K562 (cell line): ENCODE measurements around the gene ADGRG4. TPM values are rescaled to one million over a fixed set of nuclear protein-coding genes. Genes with fewer than 3 reads are reported as not detected.

ENCODE experiments used
- ATAC-seq: fragments of 200-7000 bp; cut with Tn5 transposase; 3 replicates; pipeline ENCODE4 v1.9.1; 2020; ENCODE audit warnings: moderate library complexity
- BruUV-seq: library from RNA; stranded (reverse); fragments of 400-500 nt; replicated peaks from 2 replicates; lab custom pipeline; 2021; lab: Mats Ljungman, UMichigan
- CTCF ChIA-PET: fragments of 300-600 bp; formaldehyde crosslinking; extraction: SDS; loops from one replicate; lab custom pipeline; 2021; ENCODE audit warnings: low intra/inter-chr PET ratio; lab: Yijun Ruan, JAX
- POLR2A ChIA-PET: fragments of 300-600, 350-650 bp; sonication (Branson Sonifier 250); formaldehyde crosslinking; extraction: SDS; loops from one replicate; lab custom pipeline; 2021; ENCODE audit warnings: antibody characterized with exemption, inconsistent platforms; lab: Yijun Ruan, JAX
- DNase-seq, 4 experiments: peaks; one replicate each; pipeline versions ENCODE4 v3.0.0 to v3.0.0-alpha.2; 2011 to 2018; ENCODE audit warnings: low spot score in 3 of 4, mixed read lengths in 3 of 4; ENCODE audit errors: extremely low read depth in 1 of 4
- FAIRE-seq: peaks from 2 replicates; lab custom pipeline; 2011; peaks lifted over from hg19 to GRCh38; lab: Jason Lieb, UNC
- H2AFZ ChIP-seq: 2 replicates; pipeline ENCODE4 v1.6.0; 2011; ENCODE audit warnings: low read depth, low read length, control low read depth, inconsistent platforms
- H3K27ac ChIP-seq: fragments of 200-600 bp; 3 replicates; pipeline ENCODE4 v1.8.0; 2011; ENCODE audit warnings: low read depth, mild to moderate bottlenecking, control low read depth, inconsistent platforms, low read length, moderate library complexity, mixed read lengths; ENCODE audit errors: extremely low read depth
- H3K27me3 ChIP-seq, 2 experiments: fragments of 300-600 bp in 1 of 2; 2 replicates in 1 of 2; 3 replicates in 1 of 2; pipeline versions ENCODE4 v1.6.0 to v1.8.0; 2011; ENCODE audit warnings: inconsistent platforms in 2 of 2, low read length in 2 of 2, mild to moderate bottlenecking in 1 of 2, mixed read lengths in 1 of 2, moderate library complexity in 1 of 2; ENCODE audit not compliant: control insufficient read depth in 2 of 2, insufficient read depth in 2 of 2
- H3K36me3 ChIP-seq: fragments of 300-600 bp; 3 replicates; pipeline ENCODE4 v1.8.0; 2011; ENCODE audit warnings: mild to moderate bottlenecking, low read length, inconsistent platforms; ENCODE audit not compliant: control insufficient read depth, insufficient read depth
- H3K4me1 ChIP-seq, 2 experiments: fragments of 200-600 bp in 1 of 2; replicated peaks in 1 of 2; 2 replicates in 1 of 2; 3 replicates in 1 of 2; pipeline versions ENCODE4 v1.5.1 to v1.8.0; 2011; ENCODE audit warnings: inconsistent platforms in 2 of 2, low read length in 2 of 2, mild to moderate bottlenecking in 1 of 2, mixed read lengths in 1 of 2, moderate library complexity in 1 of 2; ENCODE audit not compliant: control insufficient read depth in 2 of 2, insufficient read depth in 2 of 2
- H3K4me2 ChIP-seq: 2 replicates; pipeline ENCODE4 v1.6.1; 2011; ENCODE audit warnings: low read length, control low read depth, inconsistent platforms, mixed read lengths; ENCODE audit not compliant: insufficient read depth
- H3K4me3 ChIP-seq: fragments of 200-600 bp; sonication (generic), shearing (Covaris generic); 2 replicates; pipeline ENCODE4 v1.5.1; 2016; ENCODE audit warnings: control low read depth, inconsistent platforms
- H3K79me2 ChIP-seq: fragments of 200-600 bp; 3 replicates; pipeline ENCODE4 v1.8.0; 2011; ENCODE audit warnings: low read length, inconsistent platforms; ENCODE audit not compliant: control insufficient read depth, insufficient read depth
- H3K9ac ChIP-seq, 2 experiments: 2 replicates each; pipeline versions ENCODE4 v1.6.0 to v1.6.1; 2011; ENCODE audit warnings: low read depth in 2 of 2, low read length in 2 of 2, control low read depth in 1 of 2, inconsistent platforms in 1 of 2, mild to moderate bottlenecking in 1 of 2, mixed read lengths in 1 of 2; ENCODE audit not compliant: insufficient read depth in 1 of 2
- H3K9me1 ChIP-seq: one replicate; pipeline ENCODE4 v1.6.0; 2011; ENCODE audit warnings: inconsistent platforms, mild to moderate bottlenecking, low read length, moderate library complexity; ENCODE audit not compliant: control insufficient read depth, insufficient read depth
- H3K9me3 ChIP-seq: replicated peaks from 2 replicates; pipeline ENCODE4 v1.5.1; 2011; ENCODE audit warnings: low read depth, low read length, inconsistent platforms; ENCODE audit not compliant: control insufficient read depth, insufficient read depth
- H4K20me1 ChIP-seq: replicated peaks from 2 replicates; pipeline ENCODE4 v1.6.1; 2011; ENCODE audit warnings: low read length, inconsistent platforms, mixed read lengths; ENCODE audit not compliant: control insufficient read depth, insufficient read depth
- ATF4 ChIP-seq: fragments of 450-650 bp; formaldehyde crosslinking; IDR thresholded peaks from 2 replicates; pipeline ENCODE4 v1.4.0; 2022; ENCODE audit warnings: mild to moderate bottlenecking, moderate library complexity
- CGGBP1 ChIP-seq: fragments of 250-450 bp; sonication (Bioruptor Pico); IDR thresholded peaks from 2 replicates; pipeline ENCODE4 v1.9.0; 2021; ENCODE audit warnings: mild to moderate bottlenecking
- CHD4 ChIP-seq: fragments of 200-600 bp; sonication (generic); IDR thresholded peaks from 3 replicates; pipeline ENCODE4 v1.6.1; 2012; ENCODE audit warnings: low read depth, mild to moderate bottlenecking, mixed read lengths, low read length, inconsistent platforms; ENCODE audit not compliant: insufficient read depth, insufficient replicate concordance, poor library complexity, severe bottlenecking
- E2F6 ChIP-seq, 2 experiments: IDR thresholded peaks; 2 replicates each; pipeline ENCODE4 v1.6.1; 2011; ENCODE audit warnings: borderline replicate concordance in 1 of 2, control low read depth in 1 of 2, low read depth in 1 of 2, low read length in 1 of 2, mild to moderate bottlenecking in 1 of 2, mixed read lengths in 1 of 2, moderate library complexity in 1 of 2; ENCODE audit not compliant: insufficient read depth in 1 of 2, insufficient read length in 1 of 2, poor library complexity in 1 of 2, severe bottlenecking in 1 of 2; ENCODE audit errors: extremely low read depth in 1 of 2
- KLF1 ChIP-seq: fragments of 450-650 bp; IDR thresholded peaks from 2 replicates; pipeline ENCODE4 v1.6.1; 2016; ENCODE audit warnings: missing genetic modification characterization, missing compliant biosample characterization
- KLF16 ChIP-seq: IDR thresholded peaks from 2 replicates; pipeline ENCODE4 v1.6.1; 2016; ENCODE audit warnings: antibody characterized with exemption
- MECOM ChIP-seq: fragments of 250-450 bp; sonication (Bioruptor Pico); IDR thresholded peaks from 2 replicates; pipeline ENCODE4 v1.8.0; 2022; ENCODE audit warnings: inconsistent platforms
- PTTG1 ChIP-seq: fragments of 450-650 bp; IDR thresholded peaks from 2 replicates; pipeline ENCODE4 v1.6.1; 2016; ENCODE audit warnings: low read depth, mild to moderate bottlenecking, missing genetic modification characterization, missing compliant biosample characterization
- SRSF9 ChIP-seq: fragments of 200-400 bp; formaldehyde crosslinking; IDR thresholded peaks from 2 replicates; pipeline ENCODE4 v1.6.1; 2017; ENCODE audit warnings: low read depth, low read length, borderline replicate concordance
- TCFL5 ChIP-seq: fragments of 250-450 bp; sonication (Bioruptor Pico); conservative IDR thresholded peaks from 2 replicates; pipeline ENCODE4 v1.6.1; 2021; ENCODE audit warnings: mild to moderate bottlenecking, moderate library complexity, matching md5 sums
- TOE1 ChIP-seq, 2 experiments: fragments of 450-650 bp in 1 of 2; sonication (generic) in 1 of 2; formaldehyde crosslinking in 1 of 2; IDR thresholded peaks; 2 replicates each; pipeline versions ENCODE4 v1.7.1 to v1.8.0; 2016 to 2022; ENCODE audit warnings: borderline replicate concordance in 2 of 2, mild to moderate bottlenecking in 2 of 2, antibody characterized with exemption in 1 of 2, inconsistent platforms in 1 of 2, low read depth in 1 of 2, missing genetic modification reagents in 1 of 2, moderate library complexity in 1 of 2
- XRCC5 ChIP-seq: fragments of 200-400 bp; formaldehyde crosslinking; IDR thresholded peaks from 2 replicates; pipeline ENCODE4 v1.6.1; 2017; ENCODE audit warnings: low read depth, mild to moderate bottlenecking, low read length
- ZNF561 ChIP-seq: fragments of 450-650 bp; formaldehyde crosslinking; conservative IDR thresholded peaks from 2 replicates; pipeline ENCODE4 v1.4.0; 2020; ENCODE audit warnings: mild to moderate bottlenecking, moderate library complexity
- ZNF589 ChIP-seq: fragments of 200-800 bp; sonication (Bioruptor generic); IDR thresholded peaks from 2 replicates; pipeline ENCODE4 v1.6.1; 2016; ENCODE audit warnings: low read depth, missing genetic modification characterization, missing compliant biosample characterization
- ZNF644 ChIP-seq: fragments of 200-800 bp; sonication (Bioruptor generic); IDR thresholded peaks from 2 replicates; pipeline ENCODE4 v1.6.1; 2016; ENCODE audit warnings: low read depth, missing genetic modification characterization, missing compliant biosample characterization
- ZNF699 ChIP-seq: fragments of 250-450 bp; sonication (Bioruptor Pico); IDR thresholded peaks from 2 replicates; pipeline ENCODE4 v1.8.0; 2021; ENCODE audit warnings: mild to moderate bottlenecking, moderate library complexity; ENCODE audit not compliant: insufficient replicate concordance
- ZNF764 ChIP-seq: fragments of 250-450 bp; sonication (Bioruptor Pico); IDR thresholded peaks from 2 replicates; pipeline ENCODE4 v1.4.0; 2020; ENCODE audit warnings: low read depth, mild to moderate bottlenecking, moderate library complexity
- WGBS: fragments of 100-300 bp; shearing (Covaris generic); methylation state at CpG from one replicate; pipeline ENCODE4 v1.1.6; 2016; ENCODE audit warnings: low coverage, mixed read lengths; ENCODE audit not compliant: insufficient coverage; ENCODE audit errors: missing lambda C conversion rate; 5-methylcytosine and 5-hydroxymethylcytosine counted together
- in situ Hi-C: fragments of 300-500 bp; cut with MboI; formaldehyde crosslinking; loops from 4 replicates; pipeline ENCODE4 v1.15.0; 2018; ENCODE audit warnings: inconsistent platforms, mixed read lengths
- intact Hi-C: fragments of 100-400 bp; cut with micrococcal nuclease; formaldehyde crosslinking; loops from 2 replicates; pipeline ENCODE4 v1.14.2; 2022
- polyA plus RNA-seq, 8 experiments: library from polyadenylated mRNA; depleted of rRNA in 4 of 8; stranded (reverse) in 5 of 8; unstranded in 3 of 8; fragments of >200 nt; fragmentation: Nextera tagmentation in 2 of 8; fragmentation: Illumina TruSeq in 1 of 8; extraction: Ambion mirVana in 2 of 8; extraction: Trizol in 1 of 8; gene quantifications; 2 replicates each; pipeline versions ENCODE4 v1.2.1 to v1.2.3, GENCODE V29; 2011 to 2014; ENCODE audit warnings: inconsistent platforms in 1 of 8, missing spikeins in 1 of 8
- total RNA-seq, 7 experiments: library from RNA; depleted of rRNA in 6 of 7; stranded (reverse); fragments of >200 nt in 6 of 7; fragmentation: Illumina TruSeq in 2 of 7; extraction: Trizol in 2 of 7; gene quantifications; 2 replicates each; pipeline versions ENCODE4 v1.2.1 to v1.2.3, GENCODE V29; 2011 to 2021; ENCODE audit warnings: low replicate concordance in 1 of 7
- TF ChIP-seq, protein P1 (sequence below): fragments of 450-650 bp; IDR thresholded peaks from 2 replicates; pipeline ENCODE4 v1.6.1; 2016; ENCODE audit warnings: antibody characterized with exemption

The ADGRG4 gene
- total and polyA plus RNA-seq, 9 of the 15 experiments (the other 6 are each of a cell fraction or from before 2014, with no cell fraction given): not detected

- intact Hi-C loops: no loop called here
- POLR2A ChIA-PET: no interaction called here
- TF ChIP-seq PTTG1 (tag): no peak
- TF ChIP-seq ZNF764 (CRISPR knock-in tag): no peak
- TF ChIP-seq ZNF644 (tag): no peak
- TF ChIP-seq ZNF699 (CRISPR knock-in tag): no peak
- TF ChIP-seq SRSF9: no peak
- no peak for TF ChIP-seq KLF16
- TF ChIP-seq CHD4: no peak
- no peak for TF ChIP-seq ATF4
- TF ChIP-seq E2F6 (IDR thresholded peaks at IDR 0.05; ENCODE audit: borderline replicate concordance in 1 of 2, extremely low read depth in 1 of 2, insufficient read depth in 1 of 2, insufficient read length in 1 of 2, low read depth in 1 of 2, low read length in 1 of 2, poor library complexity in 1 of 2, severe bottlenecking in 1 of 2): peak; percentile 26 to 70
- TF ChIP-seq TOE1 (IDR thresholded peaks at IDR 0.05; ENCODE audit: borderline replicate concordance): no peak
- no peak for TF ChIP-seq TOE1 (CRISPR knock-in tag; IDR thresholded peaks at IDR 0.05; ENCODE audit: borderline replicate concordance, low read depth)
- TF ChIP-seq ZNF561 (CRISPR knock-in tag): no peak
- no peak for TF ChIP-seq KLF1
- TF ChIP-seq MECOM (CRISPR knock-in tag): no peak
- TF ChIP-seq XRCC5: no peak
- TF ChIP-seq TCFL5 (CRISPR knock-in tag): no peak
- no peak for TF ChIP-seq ZNF589 (CRISPR knock-in tag)
- no peak for TF ChIP-seq CGGBP1 (CRISPR knock-in tag)
- TF ChIP-seq, protein P1, sequence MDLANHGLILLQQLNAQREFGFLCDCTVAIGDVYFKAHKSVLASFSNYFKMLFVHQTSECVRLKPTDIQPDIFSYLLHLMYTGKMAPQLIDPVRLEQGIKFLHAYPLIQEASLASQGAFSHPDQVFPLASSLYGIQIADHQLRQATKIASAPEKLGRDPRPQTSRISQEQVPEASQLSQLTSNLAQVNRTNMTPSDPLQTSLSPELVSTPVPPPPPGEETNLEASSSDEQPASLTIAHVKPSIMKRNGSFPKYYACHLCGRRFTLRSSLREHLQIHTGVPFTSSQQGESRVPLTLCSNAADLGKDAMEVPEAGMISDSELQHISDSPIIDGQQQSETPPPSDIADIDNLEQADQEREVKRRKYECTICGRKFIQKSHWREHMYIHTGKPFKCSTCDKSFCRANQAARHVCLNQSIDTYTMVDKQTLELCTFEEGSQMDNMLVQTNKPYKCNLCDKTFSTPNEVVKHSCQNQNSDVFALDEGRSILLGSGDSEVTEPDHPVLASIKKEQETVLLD: no peak
These were observed 37.9 kb upstream of the ADGRG4 start for GRCh38 chrX:136262812-136263315.

More at GRCh38 chrX:136262812-136263315, 37.9 kb upstream of the ADGRG4 start:
- no TSS peak for BruUV-seq
- Histone ChIP-seq H2AFZ (peak overlapping the region; percentile 63), H3K9me3 (no peaks in the 10 kb centered on the region), H3K79me2 (no peaks in the 10 kb centered on the region), H3K36me3 (no peaks in the 10 kb centered on the region), H3K9me1 (no peaks in the 10 kb centered on the region), H4K20me1 (no peaks in the 10 kb centered on the region), H3K27me3 (no peaks in the 10 kb centered on the region), H3K27ac (no peak overlapping the region), H3K4me3 (no peak overlapping the region), H3K4me2 (peak overlapping the region; percentile 41; the same call in 1 of the 2 replicates), H3K9ac (no peak overlapping the region), H3K4me1 (no peaks in the 10 kb centered on the region; a peak in 1 of 5 replicates)
- no peak for FAIRE-seq
- CTCF ChIA-PET: no interaction called here
- DNase-seq: peak in 2 of 4 experiments; percentile 10 to 13
- ATAC-seq: peak; percentile 81
- in situ Hi-C loops: no loop called here
- WGBS: 42% methylated on average over 7 of the region's 7 CpGs
